KMS-11 (cell line): ENCODE data around the gene IL13RA2.

Experiments used
- H2AFZ ChIP-seq: fragments of 200-600 bp; sonication (generic); 2 replicates; pipeline ENCODE4 v1.6.1; 2016; ENCODE audit warnings: antibody characterized with exemption, mixed run types, low read depth
- H3K27ac ChIP-seq: fragments of 200-600 bp; sonication (generic); 2 replicates; pipeline ENCODE4 v1.6.1; 2016; ENCODE audit warnings: mild to moderate bottlenecking, mixed run types
- H3K27me3 ChIP-seq: fragments of 200-600 bp; sonication (generic); 2 replicates; pipeline ENCODE4 v1.6.1; 2017; ENCODE audit warnings: mild to moderate bottlenecking, low read depth, mixed run types, moderate library complexity; ENCODE audit not compliant: insufficient read depth
- H3K36me3 ChIP-seq: fragments of 200-600 bp; sonication (generic); 2 replicates; pipeline ENCODE4 v1.6.1; 2017; ENCODE audit warnings: mild to moderate bottlenecking, mixed run types; ENCODE audit not compliant: insufficient read depth
- H3K4me1 ChIP-seq: fragments of 200-600 bp; sonication (generic); 2 replicates; pipeline ENCODE4 v1.6.1; 2016; ENCODE audit warnings: mild to moderate bottlenecking, low read depth, mixed run types; ENCODE audit not compliant: poor library complexity, severe bottlenecking
- H3K4me2 ChIP-seq: fragments of 200-600 bp; sonication (generic); 2 replicates; pipeline ENCODE4 v1.7.0; 2016; ENCODE audit warnings: mild to moderate bottlenecking, mixed run types
- H3K4me3 ChIP-seq: fragments of 200-600 bp; sonication (generic); IDR thresholded peaks from 2 replicates; pipeline ENCODE4 v1.6.1; 2017; ENCODE audit warnings: low read depth, low read length, mixed read lengths; ENCODE audit not compliant: insufficient read depth
- H3K79me2 ChIP-seq: fragments of 200-600 bp; sonication (generic); 2 replicates; pipeline ENCODE4 v1.6.1; 2016; ENCODE audit warnings: low read depth, mixed run types; ENCODE audit not compliant: insufficient read depth
- H3K9ac ChIP-seq: fragments of 200-600 bp; sonication (generic); 2 replicates; pipeline ENCODE4 v1.6.1; 2016; ENCODE audit warnings: mild to moderate bottlenecking, mixed run types
- H4K20me1 ChIP-seq: fragments of 200-600 bp; sonication (generic); 2 replicates; pipeline ENCODE4 v1.6.1; 2016; ENCODE audit warnings: mild to moderate bottlenecking, mixed run types; ENCODE audit not compliant: insufficient read depth
- TF ChIP-seq, protein P1 (sequence below): fragments of 200-600 bp; sonication (generic); conservative IDR thresholded peaks from 2 replicates; pipeline ENCODE4 v1.6.1; 2017; ENCODE audit warnings: low read depth, mild to moderate bottlenecking, antibody characterized with exemption, low read length, moderate library complexity, mixed read lengths

The IL13RA2 gene

DNA sequence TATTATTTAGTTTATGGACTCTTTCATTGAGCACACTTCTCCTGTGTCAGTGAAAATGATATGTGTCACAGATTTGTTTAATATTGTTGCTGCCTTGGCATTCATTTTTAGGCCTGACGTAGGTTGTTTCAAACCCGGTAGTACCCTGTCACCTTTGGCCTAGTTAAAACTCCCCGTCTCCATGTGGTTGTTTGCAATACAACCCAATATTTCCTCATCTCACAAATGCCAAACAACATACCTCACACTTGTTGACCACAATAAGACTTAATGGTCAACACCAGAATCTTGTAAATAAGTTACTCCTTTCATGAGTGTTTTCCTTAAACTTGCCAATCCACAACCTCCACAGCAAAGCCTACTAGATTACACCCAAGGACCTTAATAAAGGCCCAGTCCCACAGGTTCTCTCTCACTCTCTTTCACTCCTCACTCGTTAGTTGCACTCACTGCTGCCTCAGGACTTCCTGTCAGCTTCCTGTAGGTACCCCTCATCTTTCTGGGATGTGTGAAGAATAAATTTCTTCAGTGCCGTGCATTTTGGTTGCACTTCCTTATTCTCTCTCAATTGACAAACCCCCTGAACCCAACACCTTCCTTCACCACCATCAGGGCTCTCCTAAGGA, 31.3 kb downstream of the IL13RA2 start:
- no peak overlapping the region for H3K4me3 ChIP-seq
- H3K27ac ChIP-seq: no peak overlapping the region
- no peak overlapping the region for H3K9ac ChIP-seq
- TF ChIP-seq, protein P1, sequence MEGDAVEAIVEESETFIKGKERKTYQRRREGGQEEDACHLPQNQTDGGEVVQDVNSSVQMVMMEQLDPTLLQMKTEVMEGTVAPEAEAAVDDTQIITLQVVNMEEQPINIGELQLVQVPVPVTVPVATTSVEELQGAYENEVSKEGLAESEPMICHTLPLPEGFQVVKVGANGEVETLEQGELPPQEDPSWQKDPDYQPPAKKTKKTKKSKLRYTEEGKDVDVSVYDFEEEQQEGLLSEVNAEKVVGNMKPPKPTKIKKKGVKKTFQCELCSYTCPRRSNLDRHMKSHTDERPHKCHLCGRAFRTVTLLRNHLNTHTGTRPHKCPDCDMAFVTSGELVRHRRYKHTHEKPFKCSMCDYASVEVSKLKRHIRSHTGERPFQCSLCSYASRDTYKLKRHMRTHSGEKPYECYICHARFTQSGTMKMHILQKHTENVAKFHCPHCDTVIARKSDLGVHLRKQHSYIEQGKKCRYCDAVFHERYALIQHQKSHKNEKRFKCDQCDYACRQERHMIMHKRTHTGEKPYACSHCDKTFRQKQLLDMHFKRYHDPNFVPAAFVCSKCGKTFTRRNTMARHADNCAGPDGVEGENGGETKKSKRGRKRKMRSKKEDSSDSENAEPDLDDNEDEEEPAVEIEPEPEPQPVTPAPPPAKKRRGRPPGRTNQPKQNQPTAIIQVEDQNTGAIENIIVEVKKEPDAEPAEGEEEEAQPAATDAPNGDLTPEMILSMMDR: no peak
- no peak overlapping the region for H2AFZ ChIP-seq
- H3K4me1 ChIP-seq: no peaks in the 10 kb centered on the region
- H3K4me2 ChIP-seq: no peak overlapping the region
- no peaks in the 10 kb centered on the region for H4K20me1 ChIP-seq
- H3K36me3 ChIP-seq: no peaks in the 10 kb centered on the region
- no peaks in the 10 kb centered on the region for H3K79me2 ChIP-seq
- no peaks in the 10 kb centered on the region for H3K27me3 ChIP-seq

DNA sequence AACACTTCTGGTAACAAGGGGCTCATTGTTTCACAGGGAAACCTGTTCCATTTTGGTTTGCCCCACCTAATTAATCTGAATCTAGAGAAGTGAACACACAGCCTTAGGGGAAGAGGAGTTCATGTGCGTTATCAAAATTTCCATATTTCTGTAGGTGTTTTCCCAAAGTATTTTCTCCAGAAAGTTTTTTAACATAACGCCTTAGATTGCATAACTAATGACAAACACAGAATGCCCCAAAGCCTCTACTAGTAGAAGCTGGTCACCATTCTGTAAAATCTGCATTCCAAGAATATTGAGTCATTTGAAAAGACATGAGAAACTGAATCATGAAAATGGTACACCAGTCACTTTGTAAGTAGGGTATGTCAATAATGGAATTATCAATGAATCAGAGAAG, 41.1 kb downstream of the IL13RA2 start:
- Histone ChIP-seq H3K36me3 (no peaks in the 10 kb centered on the region), H3K4me2 (no peak overlapping the region), H3K27me3 (no peaks in the 10 kb centered on the region), H3K27ac (no peak overlapping the region), H3K4me3 (no peak overlapping the region), H3K4me1 (no peaks in the 10 kb centered on the region), H3K9ac (no peak overlapping the region), H4K20me1 (no peaks in the 10 kb centered on the region), H2AFZ (no peak overlapping the region), H3K79me2 (no peaks in the 10 kb centered on the region)
- TF ChIP-seq, protein P1: no peak

DNA sequence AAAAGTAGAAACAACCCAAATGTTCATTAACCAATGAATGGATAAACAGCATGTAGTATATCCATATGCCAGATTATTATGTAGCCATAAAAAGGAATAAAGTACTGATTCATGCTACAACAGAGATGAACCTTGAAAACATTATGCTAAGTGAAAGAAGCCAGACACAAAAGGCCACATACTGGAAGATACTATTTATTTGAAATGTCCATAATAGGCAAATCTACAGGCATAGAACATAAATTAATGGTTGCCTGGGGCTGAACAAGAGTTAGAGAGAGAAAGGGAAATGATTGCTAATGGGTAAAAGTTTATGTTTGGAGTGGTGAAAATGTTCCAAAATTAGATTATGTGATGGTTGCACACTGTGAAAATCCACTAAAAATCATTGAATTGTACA, 44.4 kb downstream of the IL13RA2 start:
- Histone ChIP-seq H3K4me2 (no peak overlapping the region), H3K4me3 (no peak overlapping the region), H3K4me1 (no peaks in the 10 kb centered on the region), H3K27ac (no peak overlapping the region), H2AFZ (no peak overlapping the region), H4K20me1 (no peaks in the 10 kb centered on the region), H3K79me2 (no peaks in the 10 kb centered on the region), H3K27me3 (no peaks in the 10 kb centered on the region), H3K9ac (no peak overlapping the region), H3K36me3 (no peaks in the 10 kb centered on the region)
- TF ChIP-seq, protein P1: no peak

DNA sequence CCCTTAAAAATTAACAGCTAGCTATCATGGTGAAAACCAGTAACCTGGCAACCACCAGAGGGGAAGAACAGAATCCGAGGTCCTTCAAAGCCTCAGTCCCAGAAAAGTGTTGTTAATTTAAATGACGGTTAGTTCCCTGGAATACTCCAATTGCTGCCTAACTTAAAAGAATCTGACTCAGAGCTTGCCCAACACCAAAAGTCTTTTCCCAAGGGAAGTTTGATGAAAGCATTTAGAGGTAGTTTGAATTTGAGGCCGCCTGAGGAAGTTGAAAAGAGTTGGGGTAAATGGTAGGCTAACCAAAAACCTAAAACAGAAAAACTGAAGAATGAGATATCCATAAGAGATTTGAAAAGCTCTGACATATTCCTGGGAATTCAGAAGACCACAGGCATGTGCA, 46.6 kb downstream of the IL13RA2 start:
- no peak overlapping the region for H3K27ac ChIP-seq
- TF ChIP-seq, protein P1: no peak

More for the DNA sequence above, 46.6 kb downstream of the IL13RA2 start:
- Histone ChIP-seq H3K9ac (no peak overlapping the region), H3K79me2 (no peaks in the 10 kb centered on the region), H2AFZ (no peak overlapping the region), H3K4me3 (no peak overlapping the region), H4K20me1 (no peaks in the 10 kb centered on the region), H3K4me1 (no peaks in the 10 kb centered on the region), H3K27me3 (no peaks in the 10 kb centered on the region), H3K36me3 (no peaks in the 10 kb centered on the region), H3K4me2 (no peak overlapping the region)
